ENCODE data around the gene EIF2S1.

The EIF2S1 gene

GRCh38 chr14:67418401-67419191 is 58.5 kb downstream of the EIF2S1 start:
- TF ChIP-seq FOXP2 (optimal IDR thresholded peaks at IDR 0.05; ENCODE audit: control extremely low read depth, extremely low read length, insufficient read depth) = no peak
- no peak for TF ChIP-seq EZH2 (IDR thresholded peaks at IDR 0.05)
- no peak for TF ChIP-seq POLR2AphosphoS5 (IDR thresholded peaks at IDR 0.05; ENCODE audit: borderline replicate concordance, low read depth, low read length)
- Histone ChIP-seq H3K9ac (ENCODE audit: insufficient read length) (no peak overlapping the region), H3K4me3 (no peak overlapping the region), H3K27ac (no peak overlapping the region), H3K9me3 (ENCODE audit: low read depth, low read length) (no peaks in the 10 kb centered on the region), H3K36me3 (ENCODE audit: insufficient read depth, low read length) (no peaks in the 10 kb centered on the region)
- no peak for DNase-seq (ENCODE audit: low read depth, low spot score)

GRCh38 chr14:67420102-67420739 is 60.1 kb downstream of the EIF2S1 start:
- no peak for TF ChIP-seq POLR2AphosphoS5 (IDR thresholded peaks at IDR 0.05; ENCODE audit: borderline replicate concordance, low read depth, low read length)
- no peak for TF ChIP-seq EZH2 (IDR thresholded peaks at IDR 0.05)
- TF ChIP-seq FOXP2 (optimal IDR thresholded peaks at IDR 0.05; ENCODE audit: control extremely low read depth, extremely low read length, insufficient read depth) = no peak
- H3K36me3 ChIP-seq (ENCODE audit: insufficient read depth, low read length) = no peaks in the 10 kb centered on the region
- no peaks in the 10 kb centered on the region for H3K9me3 ChIP-seq (ENCODE audit: low read depth, low read length)
- H3K4me3 ChIP-seq = no peak overlapping the region
- no peak for DNase-seq (ENCODE audit: low read depth, low spot score)
- no peak overlapping the region for H3K27ac ChIP-seq
- no peak overlapping the region for H3K9ac ChIP-seq (ENCODE audit: insufficient read length)

- H3K9me3 ChIP-seq (ENCODE audit: low read depth, low read length) = no peaks in the 10 kb centered on the region
- no peak for TF ChIP-seq EZH2 (IDR thresholded peaks at IDR 0.05)
- TF ChIP-seq FOXP2 (optimal IDR thresholded peaks at IDR 0.05; ENCODE audit: control extremely low read depth, extremely low read length, insufficient read depth) = no peak
- TF ChIP-seq POLR2AphosphoS5 (IDR thresholded peaks at IDR 0.05; ENCODE audit: borderline replicate concordance, low read depth, low read length) = no peak
- no peak overlapping the region for H3K9ac ChIP-seq (ENCODE audit: insufficient read length)
- no peak for DNase-seq (ENCODE audit: low read depth, low spot score)
- H3K4me3 ChIP-seq = no peak overlapping the region
- H3K36me3 ChIP-seq (ENCODE audit: insufficient read depth, low read length) = no peaks in the 10 kb centered on the region
- H3K27ac ChIP-seq = no peak overlapping the region
Observed at GRCh38 chr14:67421356-67422224, 61.5 kb downstream of the EIF2S1 start.

- Histone ChIP-seq H3K9me3 (ENCODE audit: low read depth, low read length) (no peaks in the 10 kb centered on the region), H3K4me3 (no peak overlapping the region), H3K27ac (no peak overlapping the region), H3K36me3 (ENCODE audit: insufficient read depth, low read length) (no peaks in the 10 kb centered on the region), H3K9ac (ENCODE audit: insufficient read length) (no peak overlapping the region)
- TF ChIP-seq FOXP2 (optimal IDR thresholded peaks at IDR 0.05; ENCODE audit: control extremely low read depth, extremely low read length, insufficient read depth) (no peak), POLR2AphosphoS5 (IDR thresholded peaks at IDR 0.05; ENCODE audit: borderline replicate concordance, low read depth, low read length) (no peak), EZH2 (IDR thresholded peaks at IDR 0.05) (no peak)
- DNase-seq (ENCODE audit: low read depth, low spot score) = no peak
Observed at GRCh38 chr14:67423424-67423823, 63.3 kb downstream of the EIF2S1 start.

- no peak overlapping the region for H3K27ac ChIP-seq
- no peak overlapping the region for H3K9ac ChIP-seq (ENCODE audit: insufficient read length)
- H3K9me3 ChIP-seq (ENCODE audit: low read depth, low read length) = no peaks in the 10 kb centered on the region
- TF ChIP-seq POLR2AphosphoS5 (IDR thresholded peaks at IDR 0.05; ENCODE audit: borderline replicate concordance, low read depth, low read length) (no peak), FOXP2 (optimal IDR thresholded peaks at IDR 0.05; ENCODE audit: control extremely low read depth, extremely low read length, insufficient read depth) (no peak), EZH2 (IDR thresholded peaks at IDR 0.05) (no peak)
- no peak for DNase-seq (ENCODE audit: low read depth, low spot score)
- H3K36me3 ChIP-seq (ENCODE audit: insufficient read depth, low read length) = no peaks in the 10 kb centered on the region
- H3K4me3 ChIP-seq = no peak overlapping the region
Observed at GRCh38 chr14:67424539-67424938, 64.4 kb downstream of the EIF2S1 start.

GRCh38 chr14:67425608-67426007 is 65.5 kb downstream of the EIF2S1 start:
- no peak overlapping the region for H3K27ac ChIP-seq
- TF ChIP-seq FOXP2 (optimal IDR thresholded peaks at IDR 0.05; ENCODE audit: control extremely low read depth, extremely low read length, insufficient read depth) = no peak
- TF ChIP-seq POLR2AphosphoS5 (IDR thresholded peaks at IDR 0.05; ENCODE audit: borderline replicate concordance, low read depth, low read length) = no peak
- TF ChIP-seq EZH2 (IDR thresholded peaks at IDR 0.05) = no peak
- H3K36me3 ChIP-seq (ENCODE audit: insufficient read depth, low read length) = no peaks in the 10 kb centered on the region
- no peak overlapping the region for H3K9ac ChIP-seq (ENCODE audit: insufficient read length)
- no peak for DNase-seq (ENCODE audit: low read depth, low spot score)
- H3K4me3 ChIP-seq = no peak overlapping the region
- no peaks in the 10 kb centered on the region for H3K9me3 ChIP-seq (ENCODE audit: low read depth, low read length)

- Histone ChIP-seq H3K27ac (no peak overlapping the region), H3K9ac (ENCODE audit: insufficient read length) (no peak overlapping the region), H3K36me3 (ENCODE audit: insufficient read depth, low read length) (no peaks in the 10 kb centered on the region), H3K4me3 (no peak overlapping the region), H3K9me3 (ENCODE audit: low read depth, low read length) (no peaks in the 10 kb centered on the region)
- no peak for TF ChIP-seq FOXP2 (optimal IDR thresholded peaks at IDR 0.05; ENCODE audit: control extremely low read depth, extremely low read length, insufficient read depth)
- no peak for TF ChIP-seq EZH2 (IDR thresholded peaks at IDR 0.05)
- TF ChIP-seq POLR2AphosphoS5 (IDR thresholded peaks at IDR 0.05; ENCODE audit: borderline replicate concordance, low read depth, low read length) = no peak
- no peak for DNase-seq (ENCODE audit: low read depth, low spot score)
Observed at GRCh38 chr14:67426161-67426560, 66.0 kb downstream of the EIF2S1 start.

Data from SK-N-MC (cell line).